Jurkat, Clone E6-1 (cell line): ENCODE measurements around the gene IQCK.

ENCODE experiments used
- DNase-seq: peaks from one replicate; pipeline ENCODE4 v3.0.0-alpha.2; 2011; ENCODE audit warnings: low read depth, low spot score
- H3K4me3 ChIP-seq: 2 replicates; pipeline ENCODE4 v1.5.1; 2011; ENCODE audit warnings: mild to moderate bottlenecking, low read length, control low read depth, moderate library complexity

Gene IQCK

GRCh38 chr16:19872179-19872863, 154.2 kb downstream of the IQCK start:
- H3K4me3 ChIP-seq = no peak overlapping the region
- no peak for DNase-seq

DNA sequence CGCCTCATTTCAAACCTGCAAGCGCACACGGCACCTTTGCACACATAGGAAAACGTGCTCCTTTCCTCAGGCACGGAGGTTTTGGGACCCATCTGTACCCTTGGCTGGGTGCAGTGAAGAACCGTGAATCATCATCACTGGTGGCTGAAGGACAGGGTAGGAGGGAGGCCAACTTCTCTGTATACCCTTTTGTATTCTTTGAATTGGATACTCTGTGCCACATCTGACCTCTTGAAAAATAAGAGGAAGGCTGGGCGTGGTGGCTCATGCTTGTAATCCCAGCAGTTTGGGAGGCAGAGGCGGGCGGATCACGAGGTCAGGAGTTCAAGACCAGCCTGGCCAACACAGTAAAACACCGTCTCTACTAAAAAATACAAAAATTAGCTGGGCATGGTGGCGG, 154.9 kb downstream of the IQCK start:
- no peak for DNase-seq
- H3K4me3 ChIP-seq = no peak overlapping the region

- DNase-seq = no peak
- no peak overlapping the region for H3K4me3 ChIP-seq
Observed at GRCh38 chr16:19874026-19874425, 156.0 kb downstream of the IQCK start.

DNA sequence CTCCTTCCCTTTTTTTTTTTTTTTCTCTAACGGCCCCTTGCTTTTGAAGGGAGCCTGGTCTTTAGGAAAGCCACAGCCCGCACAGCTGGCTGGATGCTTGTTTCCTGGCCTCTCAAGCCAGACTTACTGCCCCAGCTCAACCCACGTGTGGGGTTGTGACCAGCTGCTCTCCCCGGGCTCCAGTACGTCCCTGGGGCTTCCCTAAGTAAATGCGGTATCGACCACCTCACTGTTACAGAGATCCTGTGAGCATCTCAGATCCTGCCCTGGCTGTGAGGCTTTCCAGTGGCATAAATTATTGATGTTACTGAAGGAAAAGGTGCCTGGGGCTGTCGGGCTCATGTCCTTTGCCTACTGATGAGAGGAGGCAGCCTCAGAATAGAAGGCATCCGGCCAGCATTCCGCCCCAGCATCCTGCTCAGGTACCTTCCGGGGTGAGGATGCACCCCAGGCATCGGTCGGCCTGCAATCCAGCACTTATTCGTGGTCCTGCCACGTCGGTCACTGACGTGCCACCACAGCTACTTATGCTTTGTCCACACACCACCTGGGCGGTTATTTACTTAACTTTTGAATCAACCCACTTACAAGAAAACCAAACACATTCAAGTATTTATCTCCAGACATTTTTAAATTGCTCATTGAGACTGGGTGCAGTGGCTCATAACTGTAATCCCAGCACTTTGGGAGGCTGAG, 156.9 kb downstream of the IQCK start:
- no peak overlapping the region for H3K4me3 ChIP-seq
- no peak for DNase-seq

GRCh38 chr16:19875900-19876299, 157.8 kb downstream of the IQCK start:
- DNase-seq = no peak
- no peak overlapping the region for H3K4me3 ChIP-seq

DNA sequence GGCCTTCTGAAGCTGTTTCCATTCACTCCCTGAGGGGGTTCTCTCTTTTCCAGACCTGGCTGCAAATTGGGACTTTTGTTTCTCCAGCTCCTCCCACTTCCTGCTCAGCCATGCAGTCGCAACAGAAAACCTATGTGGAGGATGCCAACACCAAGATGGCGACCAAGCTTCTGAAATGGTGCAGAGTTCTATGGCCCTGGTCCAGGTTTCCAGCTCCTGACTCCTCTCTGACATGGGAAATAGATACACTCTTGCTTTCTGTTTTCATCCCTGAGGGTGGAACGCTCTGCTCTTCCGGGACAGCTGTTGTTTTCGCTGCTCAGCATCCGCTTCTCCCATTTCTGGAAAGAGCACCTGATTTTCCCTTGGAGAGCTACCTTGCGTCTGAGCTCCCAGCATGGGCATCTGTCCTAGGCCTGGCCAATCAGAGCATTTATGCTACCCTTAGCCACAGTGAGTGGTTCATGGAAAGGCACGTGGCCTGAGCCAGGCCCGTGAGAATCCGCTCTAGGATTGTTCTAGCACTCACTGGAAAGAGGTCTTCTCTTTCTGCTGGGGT, 158.5 kb downstream of the IQCK start:
- DNase-seq = no peak
- no peak overlapping the region for H3K4me3 ChIP-seq

DNA sequence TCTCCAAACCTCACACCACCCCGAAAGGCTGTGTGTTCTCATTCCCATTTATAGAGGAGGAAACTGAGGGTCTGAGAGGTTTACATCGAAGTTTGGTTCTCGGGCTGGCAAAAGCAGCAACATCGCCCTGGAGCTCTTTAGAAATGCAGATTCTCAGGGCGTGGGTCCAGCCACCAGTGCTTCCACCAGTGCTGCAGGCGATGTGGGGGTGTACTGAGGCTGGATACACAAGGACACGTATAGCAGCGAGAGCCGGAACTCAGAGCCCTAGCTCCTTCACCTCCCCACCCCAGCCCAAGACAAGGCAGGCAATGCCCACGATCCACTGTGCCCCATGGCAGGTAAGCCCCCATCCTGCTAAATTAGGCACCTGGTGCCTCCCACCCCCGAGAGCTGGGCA, 160.7 kb downstream of the IQCK start:
- no peak overlapping the region for H3K4me3 ChIP-seq
- no peak for DNase-seq

- no peak overlapping the region for H3K4me3 ChIP-seq
- no peak for DNase-seq
Observed at GRCh38 chr16:19879241-19879792, 161.2 kb downstream of the IQCK start.

GRCh38 chr16:19881028-19881427, 163.0 kb downstream of the IQCK start:
- H3K4me3 ChIP-seq = no peak overlapping the region
- no peak for DNase-seq

DNA sequence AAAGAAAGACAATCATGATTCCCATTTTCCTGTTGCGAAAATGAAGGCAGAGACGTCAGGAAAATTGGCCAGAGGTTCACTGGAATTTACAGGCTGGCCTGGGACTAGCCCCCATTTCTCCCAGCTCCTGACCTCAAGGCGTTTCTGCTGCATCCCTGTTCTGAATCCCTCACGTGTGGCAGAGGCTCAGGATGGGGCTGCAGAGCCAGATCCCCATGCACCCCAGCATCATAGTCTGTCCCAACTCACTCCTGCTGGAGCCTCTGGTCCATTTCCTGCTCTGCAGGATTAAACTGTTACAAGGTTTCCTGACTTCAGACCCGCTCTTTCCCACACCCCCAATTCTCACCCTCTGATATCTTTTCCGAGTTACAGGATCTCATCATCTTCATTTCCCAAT, 163.7 kb downstream of the IQCK start:
- no peak overlapping the region for H3K4me3 ChIP-seq
- no peak for DNase-seq

- DNase-seq = no peak
- no peak overlapping the region for H3K4me3 ChIP-seq
Observed at GRCh38 chr16:19882186-19882585, 164.1 kb downstream of the IQCK start.

- H3K4me3 ChIP-seq = no peak overlapping the region
Observed at GRCh38 chr16:19882646-19883045, 164.6 kb downstream of the IQCK start.

DNA sequence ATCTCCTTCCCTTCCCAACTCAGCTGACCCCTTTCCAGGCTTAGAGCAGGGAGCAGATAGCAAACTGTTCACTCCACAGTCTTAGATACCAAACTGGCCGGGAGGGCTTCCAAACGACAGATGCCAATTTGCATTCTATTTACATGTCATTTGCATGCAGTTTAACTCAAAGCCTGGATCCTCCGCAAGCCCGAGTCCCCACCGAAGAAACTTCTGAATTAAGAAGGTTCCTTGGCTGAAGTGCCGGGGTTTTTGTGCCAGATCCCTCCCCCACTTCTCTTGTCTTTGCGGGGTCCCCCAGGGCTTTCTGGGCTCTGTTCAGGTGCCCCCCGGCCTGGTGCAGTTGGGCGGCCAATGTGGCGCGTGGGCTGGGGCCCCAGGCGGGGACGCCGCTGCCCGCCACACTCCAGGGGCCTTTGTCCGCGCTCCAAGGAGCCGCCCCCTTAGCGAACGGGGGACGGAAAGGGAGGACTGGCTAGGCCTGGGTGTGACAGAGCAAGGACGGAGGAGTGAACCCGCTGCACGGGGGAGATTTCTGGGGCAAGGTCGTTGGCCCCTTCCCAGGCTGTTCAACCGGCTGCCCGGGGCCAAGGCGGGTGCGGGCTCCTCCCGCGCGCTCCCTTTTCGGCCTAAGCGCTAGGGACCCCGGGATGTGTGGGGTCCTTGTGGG, 165.4 kb downstream of the IQCK start:
- DNase-seq = no peak
- H3K4me3 ChIP-seq = no peak overlapping the region

More at GRCh38 chr16:19882646-19883045, 164.6 kb downstream of the IQCK start:
- DNase-seq = no peak

DNA sequence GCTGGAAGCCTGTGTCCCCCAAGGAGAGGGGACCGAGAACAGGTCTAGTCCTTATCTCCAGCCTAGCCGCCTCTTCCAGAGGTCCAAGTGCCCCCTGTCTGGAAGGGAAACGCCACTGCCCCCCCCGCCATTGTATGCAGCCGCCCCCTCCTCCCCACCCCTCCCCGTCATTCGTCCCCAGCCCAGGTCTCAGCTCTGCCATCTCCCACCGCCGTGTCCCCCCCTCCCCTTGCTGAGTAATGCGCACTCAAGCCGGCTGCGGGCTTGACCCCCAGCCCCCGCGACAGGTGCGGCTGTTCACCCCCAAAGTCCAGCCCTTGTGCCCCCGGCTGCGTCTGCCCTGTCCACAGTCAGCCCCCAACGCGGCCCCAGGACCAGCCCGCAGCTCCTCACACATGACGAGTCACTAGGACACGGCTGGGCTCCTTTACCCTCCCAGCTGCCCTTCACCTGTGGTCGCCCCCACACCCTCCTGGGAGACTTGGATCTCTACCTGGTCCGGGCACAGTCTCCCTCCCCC, 166.0 kb downstream of the IQCK start:
- no peak for DNase-seq
- H3K4me3 ChIP-seq = peak overlapping the region; percentile 46

GRCh38 chr16:19884611-19885450, 166.8 kb downstream of the IQCK start, which contains the start of gene GPRC5B:
TSS of gene GPRC5B (minus strand) at chr16:19884848. CDS start at chr16:19872845, 12,003 bp downstream.
- no peak for DNase-seq
- peak within 1 kb of the TSS; percentile 49 for H3K4me3 ChIP-seq

DNA sequence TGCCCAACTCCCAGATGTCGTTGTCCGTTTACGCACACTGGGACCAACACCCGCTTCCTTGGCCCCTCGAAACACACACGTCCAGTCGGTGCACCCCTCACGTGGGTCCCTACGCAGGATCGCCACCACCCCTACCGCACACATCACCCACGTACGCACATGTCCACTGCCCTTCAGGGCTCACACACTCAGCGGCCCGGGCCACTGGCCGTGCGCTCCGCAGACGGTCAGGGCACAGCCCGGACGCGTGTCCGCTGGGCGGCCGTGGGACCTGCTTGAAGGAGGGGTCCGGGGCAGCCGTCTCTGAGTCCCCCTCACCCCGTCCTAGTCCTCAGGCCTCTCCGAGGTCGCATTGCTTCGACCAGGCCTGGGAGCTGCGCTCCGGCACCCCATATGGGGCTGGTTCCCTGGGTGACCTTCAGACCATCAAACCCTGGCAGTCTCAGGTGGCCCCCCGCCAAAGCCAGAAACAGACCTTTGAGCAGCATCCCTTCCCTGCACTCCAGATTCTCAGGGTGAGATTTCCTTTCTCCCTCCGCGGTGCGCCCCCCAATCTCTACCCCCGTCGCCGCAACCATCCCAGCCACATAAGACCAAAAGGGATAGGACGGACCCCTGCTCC, 167.5 kb downstream of the IQCK start:
- no peak for DNase-seq
- peak overlapping the region; percentile 30; the same call in 1 of the 2 replicates for H3K4me3 ChIP-seq

DNA sequence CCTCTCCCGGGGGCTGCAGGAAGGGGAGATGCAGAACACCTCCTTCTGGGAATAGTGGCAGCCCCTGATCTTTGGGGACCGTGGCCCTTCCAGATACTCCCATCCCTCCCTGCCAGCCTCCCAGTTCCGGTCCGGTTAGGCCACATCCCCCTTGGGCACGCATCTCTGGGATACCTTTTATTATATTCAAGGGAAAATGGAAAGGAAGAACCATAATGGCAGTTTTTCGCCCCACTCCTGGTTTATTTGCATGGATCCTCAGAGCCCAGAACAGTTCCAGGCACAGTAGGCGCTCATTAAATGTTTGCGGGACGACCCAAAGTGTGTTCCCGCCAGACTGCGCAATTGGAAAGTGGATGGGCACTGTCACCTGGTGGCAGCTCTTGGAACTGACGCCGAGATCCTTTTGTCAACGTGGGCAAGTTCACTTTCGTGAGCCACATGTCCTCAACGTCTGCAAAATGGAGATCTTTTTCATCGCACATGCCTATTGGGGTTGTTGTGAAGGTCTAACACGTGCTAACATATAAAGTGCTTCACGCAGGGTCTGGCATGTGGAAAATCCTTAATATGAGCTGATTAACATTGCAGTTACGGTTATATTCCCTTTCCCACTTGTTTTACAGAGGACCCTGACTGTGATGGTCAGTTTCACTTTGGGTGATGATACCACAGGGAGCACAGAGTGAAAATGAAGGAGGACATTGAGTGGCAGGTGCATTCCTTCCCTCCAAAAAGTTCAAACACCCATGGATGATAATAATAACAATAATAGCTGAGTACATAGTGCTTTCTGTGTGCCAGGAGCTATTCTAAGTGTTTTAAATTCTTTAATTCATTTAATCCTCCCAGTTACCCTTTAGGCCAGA, 168.2 kb downstream of the IQCK start:
- H3K4me3 ChIP-seq = peak overlapping the region; percentile 30
- DNase-seq = peak; percentile 88
